ENCODE data around the gene CALCA.

The CALCA gene

DNA sequence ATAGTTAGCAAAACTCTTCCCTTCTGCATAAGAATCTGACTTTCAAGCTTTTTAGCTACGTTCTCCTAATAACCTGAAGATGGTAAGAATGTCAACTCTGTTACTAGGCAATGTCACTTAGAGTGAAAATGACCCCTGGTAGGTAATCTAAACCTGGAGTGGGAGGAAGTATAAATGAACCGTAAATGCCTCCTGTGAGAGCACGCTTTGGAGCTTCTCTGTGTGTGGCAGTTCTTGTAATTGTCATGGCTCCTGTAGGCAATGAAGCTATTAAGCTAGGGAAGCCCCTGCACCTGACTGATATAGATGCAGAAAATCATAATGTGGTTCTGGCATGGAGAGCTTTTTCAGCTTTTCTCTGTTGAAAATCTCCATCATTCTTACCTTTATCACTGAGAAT, 29.4 kb downstream of the CALCA start:
- peak; percentile 29 for DNase-seq

- DNase-seq: no peak
These were observed 33.2 kb downstream of the CALCA start for GRCh38 chr11:14938936-14939335.

DNA sequence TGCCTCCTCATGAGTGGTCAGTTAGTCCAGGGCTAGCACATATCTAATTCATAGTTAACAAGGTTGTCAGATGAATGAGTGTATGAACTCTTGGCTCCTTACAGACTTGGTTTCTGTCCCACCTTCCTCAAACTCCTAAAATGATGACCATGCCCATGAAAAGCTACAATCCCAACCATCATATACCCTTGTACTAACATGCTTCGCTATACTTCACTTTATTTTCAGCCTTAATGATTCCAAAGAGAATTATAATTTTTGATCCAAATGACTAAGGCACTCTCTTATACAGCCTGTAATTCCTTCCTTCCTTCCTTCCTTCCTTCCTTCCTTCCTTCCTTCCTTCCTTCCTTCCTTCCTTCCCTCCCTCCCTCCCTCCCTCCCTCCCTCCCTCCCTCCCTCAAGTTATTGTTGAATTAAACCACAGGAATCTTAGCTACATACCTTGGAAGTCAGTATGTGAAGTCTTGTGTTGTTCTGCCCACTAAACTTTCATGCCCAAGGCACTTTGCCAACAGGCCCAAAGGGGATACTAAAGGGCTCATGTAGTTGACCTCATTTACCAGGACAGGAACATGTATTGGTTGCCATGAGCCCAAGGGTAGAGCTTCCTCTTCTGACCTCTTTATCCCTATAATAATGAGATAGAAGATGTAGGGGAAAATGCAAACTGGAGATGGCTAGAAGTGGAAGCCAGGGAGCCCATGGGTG, 37.4 kb downstream of the CALCA start:
- DNase-seq: no peak

DNA sequence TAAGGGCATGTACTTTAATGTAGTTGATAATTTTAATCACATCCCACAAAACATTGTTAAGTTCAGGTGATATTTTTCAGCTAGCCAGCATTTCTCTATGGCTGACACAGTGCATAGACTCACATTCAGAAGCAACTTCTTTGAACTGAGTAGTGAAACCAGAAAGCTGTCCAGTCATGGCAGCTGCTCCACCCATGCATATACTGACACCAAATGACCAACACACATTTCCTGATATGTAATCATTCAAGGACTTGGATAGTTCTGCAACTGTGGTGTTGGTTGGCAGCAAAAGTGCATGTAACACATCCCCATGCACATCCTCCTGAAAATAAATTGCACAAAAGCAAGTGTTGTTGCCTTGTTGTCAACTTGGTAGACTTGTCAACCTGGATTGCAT, 39.7 kb downstream of the CALCA start:
- DNase-seq: no peak

- no peak for DNase-seq
These were observed 41.8 kb downstream of the CALCA start for GRCh38 chr11:14930369-14930768.

DNA sequence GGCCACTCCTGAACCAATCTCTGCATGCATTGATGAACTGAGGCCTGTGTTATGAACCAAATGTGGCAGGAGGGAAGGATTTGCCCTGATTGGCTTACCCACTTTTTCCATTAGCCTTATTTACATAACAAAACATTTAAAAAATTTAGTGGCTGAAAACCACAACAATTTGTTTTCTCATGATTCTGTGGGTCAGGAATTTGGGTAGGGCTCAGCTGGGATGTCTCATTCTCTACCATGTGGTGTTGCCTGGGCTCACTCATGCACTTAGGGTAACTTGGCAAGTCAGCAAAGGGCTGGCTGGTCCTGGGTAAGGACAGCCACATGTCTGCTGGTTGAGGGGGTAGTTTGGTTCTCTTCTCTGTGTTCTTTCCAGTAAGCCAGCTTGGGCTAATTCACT, 45.0 kb downstream of the CALCA start:
- DNase-seq: no peak

- no peak for DNase-seq
These were observed 47.8 kb downstream of the CALCA start for GRCh38 chr11:14924318-14924717.
